HUES64 (cell line): ENCODE data around the gene LRRC14B.
"Not testable (repeated sequence)": the region's sequence is repeated elsewhere in the genome, so short reads cannot be mapped to it uniquely, and the experiment has no call there.

Experiments used
- H3K27ac ChIP-seq: 2 replicates; pipeline ENCODE4 v1.7.0; 2013; ENCODE audit warnings: low read depth, low read length, inconsistent platforms
- H3K27me3 ChIP-seq: 2 replicates; pipeline ENCODE4 v1.6.1; 2013; ENCODE audit warnings: mild to moderate bottlenecking, low read length; ENCODE audit not compliant: insufficient read depth
- H3K36me3 ChIP-seq: 2 replicates; pipeline ENCODE4 v1.6.1; 2013; ENCODE audit warnings: mild to moderate bottlenecking, low read length; ENCODE audit not compliant: insufficient read depth
- H3K4me1 ChIP-seq: 2 replicates; pipeline ENCODE4 v1.6.1; 2013; ENCODE audit warnings: mild to moderate bottlenecking, low read length, moderate library complexity; ENCODE audit not compliant: insufficient read depth
- H3K4me3 ChIP-seq: 2 replicates; pipeline ENCODE4 v1.5.1; 2013; ENCODE audit warnings: mild to moderate bottlenecking, low read length, moderate library complexity
- H3K9ac ChIP-seq: 2 replicates; pipeline ENCODE4 v1.6.1; 2013; ENCODE audit warnings: mild to moderate bottlenecking, low read depth, low read length
- H3K9me3 ChIP-seq: 2 replicates; pipeline ENCODE4 v1.6.1; 2013; ENCODE audit warnings: low read depth, low read length; ENCODE audit not compliant: insufficient read depth
- WGBS: fragments of 150-250, 120-280 bp; methylation state at CpG from one replicate; pipeline ENCODE4 v1.1.7; 2013; ENCODE audit warnings: missing lambda C conversion rate; 5-methylcytosine and 5-hydroxymethylcytosine counted together

The LRRC14B gene

DNA sequence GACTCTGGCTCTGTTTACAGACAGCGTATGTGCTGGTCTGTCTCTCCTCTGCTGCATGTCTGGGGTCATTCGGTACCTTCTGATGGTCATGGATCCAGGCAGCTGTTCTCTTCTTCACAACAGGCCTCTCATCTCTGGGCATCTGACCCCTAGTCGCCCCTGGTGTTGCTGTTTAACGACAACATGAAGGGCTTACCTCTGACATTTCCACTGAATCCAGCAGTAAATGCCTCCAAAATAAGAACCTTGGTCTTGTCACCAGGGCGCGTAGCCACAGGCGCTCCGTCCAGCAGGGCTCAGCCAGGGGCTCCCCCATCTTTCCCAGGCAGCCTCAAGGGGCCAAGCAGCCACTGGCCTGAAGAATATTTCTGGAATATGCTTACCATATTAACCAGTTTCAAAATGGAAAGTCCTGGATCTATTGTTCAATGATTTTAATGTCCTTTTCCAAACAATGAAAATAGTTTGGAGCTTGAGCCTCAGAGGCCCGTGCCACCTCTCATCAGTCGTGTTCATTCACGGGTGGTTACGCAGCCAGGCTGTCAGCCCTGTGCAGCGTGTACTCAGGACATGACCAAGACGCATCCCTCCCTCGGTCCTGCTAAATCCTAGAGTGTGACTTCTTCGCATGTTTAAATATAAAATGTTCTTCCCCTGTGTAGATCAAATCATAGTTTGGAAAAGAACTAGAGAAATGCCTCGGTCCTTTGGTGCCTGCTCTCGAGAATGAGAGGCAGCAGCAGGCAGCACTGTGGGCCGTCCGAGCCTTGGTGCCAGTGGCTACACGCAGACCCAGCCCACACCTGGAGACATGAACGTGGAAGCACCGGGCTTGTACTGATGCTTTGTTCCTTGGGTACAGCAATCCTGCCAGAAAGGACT is 30.1 kb upstream of the LRRC14B start:
- no peaks in the 10 kb centered on the region for H3K4me1 ChIP-seq
- no peaks in the 10 kb centered on the region for H3K9me3 ChIP-seq
- no peak overlapping the region for H3K27ac ChIP-seq
- no peaks in the 10 kb centered on the region for H3K27me3 ChIP-seq
- H3K4me3 ChIP-seq: no peak overlapping the region
- no peak overlapping the region for H3K9ac ChIP-seq
- WGBS: 96% methylated on average over 23 of the region's 23 CpGs
- peaks cover 69% of the 10 kb centered on the region for H3K36me3 ChIP-seq

- Histone ChIP-seq H3K9ac (no peak overlapping the region), H3K27ac (no peak overlapping the region), H3K36me3 (peaks cover 63% of the 10 kb centered on the region), H3K9me3 (no peaks in the 10 kb centered on the region), H3K4me1 (no peaks in the 10 kb centered on the region), H3K27me3 (no peaks in the 10 kb centered on the region), H3K4me3 (no peak overlapping the region)
- WGBS: 96% methylated on average over 17 of the region's 17 CpGs
Observed at GRCh38 chr5:161803-162110, 29.5 kb upstream of the LRRC14B start.

DNA sequence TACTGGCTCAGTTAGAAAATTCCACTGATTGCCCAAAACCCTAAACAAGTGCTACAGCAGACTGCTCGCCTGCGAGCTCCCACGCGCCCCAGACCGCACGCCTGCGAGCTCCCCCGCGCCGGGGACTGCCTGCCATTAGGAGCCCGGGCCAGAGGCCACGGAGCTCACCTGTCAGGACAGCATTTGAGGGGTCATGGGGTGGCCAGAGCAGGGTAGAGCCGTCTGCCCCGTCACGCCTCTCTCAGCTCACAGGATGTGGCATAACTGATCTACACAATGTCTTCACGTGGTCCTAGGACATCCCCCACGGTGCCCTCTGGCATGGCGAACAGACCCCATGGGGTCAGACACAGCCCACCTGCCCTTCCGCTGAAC is 29.1 kb upstream of the LRRC14B start:
- Histone ChIP-seq H3K36me3 (peaks cover 59% of the 10 kb centered on the region), H3K4me1 (no peaks in the 10 kb centered on the region)

GRCh38 chr5:162565-163337 is 28.5 kb upstream of the LRRC14B start:
- Histone ChIP-seq H3K9me3 (no peaks in the 10 kb centered on the region), H3K27ac (no peak overlapping the region), H3K9ac (no peak overlapping the region), H3K36me3 (peaks cover 53% of the 10 kb centered on the region), H3K27me3 (no peaks in the 10 kb centered on the region), H3K4me1 (no peaks in the 10 kb centered on the region), H3K4me3 (no peak overlapping the region)
- WGBS: 91% methylated on average over 23 of the region's 23 CpGs

More for the DNA sequence above, 29.1 kb upstream of the LRRC14B start:
- Histone ChIP-seq H3K4me3 (no peak overlapping the region), H3K27ac (no peak overlapping the region), H3K9me3 (no peaks in the 10 kb centered on the region), H3K27me3 (no peaks in the 10 kb centered on the region), H3K9ac (no peak overlapping the region)
- WGBS: 93% methylated on average over 19 of the region's 19 CpGs

DNA sequence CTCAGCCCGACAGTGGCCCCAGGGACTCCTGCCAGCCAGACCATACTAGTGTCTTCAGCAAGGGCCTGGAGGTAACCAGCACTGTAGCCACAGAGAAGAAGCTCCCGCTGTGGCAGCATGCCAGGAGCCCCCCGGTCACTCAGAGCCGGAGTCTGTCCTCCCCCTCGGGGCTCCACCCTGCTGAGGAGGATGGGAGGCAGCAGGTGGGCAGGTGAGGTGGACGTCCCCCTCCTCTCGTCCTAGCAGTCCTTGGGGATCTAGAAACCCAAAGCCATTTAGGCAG is 28.0 kb upstream of the LRRC14B start:
- WGBS: 93% methylated on average over 7 of the region's 7 CpGs

DNA sequence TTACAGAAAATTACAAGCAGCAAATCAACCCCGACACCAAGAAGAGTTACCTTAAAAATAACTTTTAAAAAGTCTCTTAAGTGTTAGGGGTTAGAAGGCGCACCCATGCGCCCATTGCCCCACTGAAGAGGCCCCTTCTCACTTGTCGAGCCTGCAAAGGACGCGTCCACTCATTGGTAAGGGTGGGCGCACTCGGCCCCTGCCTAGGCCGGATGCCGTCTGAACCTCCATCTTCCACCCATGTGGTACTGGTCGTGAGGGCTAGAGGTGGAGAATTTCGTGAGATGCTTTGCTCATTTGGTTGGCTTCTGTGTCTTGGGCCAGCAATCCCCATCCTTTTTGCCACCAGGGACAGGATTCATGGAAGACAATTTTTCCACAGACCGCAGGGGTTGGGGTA is 27.5 kb upstream of the LRRC14B start:
- no peak overlapping the region for H3K27ac ChIP-seq
- H3K9ac ChIP-seq: no peak overlapping the region
- 85% methylated on average over 13 of the region's 13 CpGs for WGBS
- H3K36me3 ChIP-seq: peaks cover 47% of the 10 kb centered on the region
- H3K9me3 ChIP-seq: no peaks in the 10 kb centered on the region
- H3K4me3 ChIP-seq: no peak overlapping the region
- H3K4me1 ChIP-seq: no peaks in the 10 kb centered on the region
- no peaks in the 10 kb centered on the region for H3K27me3 ChIP-seq

More for the DNA sequence above, 28.0 kb upstream of the LRRC14B start:
- H3K27ac ChIP-seq: no peak overlapping the region
- no peak overlapping the region for H3K9ac ChIP-seq
- H3K4me1 ChIP-seq: no peaks in the 10 kb centered on the region
- H3K27me3 ChIP-seq: no peaks in the 10 kb centered on the region
- H3K4me3 ChIP-seq: no peak overlapping the region
- peaks cover 51% of the 10 kb centered on the region for H3K36me3 ChIP-seq
- H3K9me3 ChIP-seq: no peaks in the 10 kb centered on the region

GRCh38 chr5:164244-164643 is 27.1 kb upstream of the LRRC14B start:
- no peaks in the 10 kb centered on the region for H3K9me3 ChIP-seq
- 77% methylated on average over 14 of the region's 14 CpGs for WGBS
- H3K27me3 ChIP-seq: no peaks in the 10 kb centered on the region
- H3K27ac ChIP-seq: no peak overlapping the region
- H3K36me3 ChIP-seq: peaks cover 44% of the 10 kb centered on the region
- H3K4me3 ChIP-seq: no peak overlapping the region
- no peaks in the 10 kb centered on the region for H3K4me1 ChIP-seq
- no peak overlapping the region for H3K9ac ChIP-seq

DNA sequence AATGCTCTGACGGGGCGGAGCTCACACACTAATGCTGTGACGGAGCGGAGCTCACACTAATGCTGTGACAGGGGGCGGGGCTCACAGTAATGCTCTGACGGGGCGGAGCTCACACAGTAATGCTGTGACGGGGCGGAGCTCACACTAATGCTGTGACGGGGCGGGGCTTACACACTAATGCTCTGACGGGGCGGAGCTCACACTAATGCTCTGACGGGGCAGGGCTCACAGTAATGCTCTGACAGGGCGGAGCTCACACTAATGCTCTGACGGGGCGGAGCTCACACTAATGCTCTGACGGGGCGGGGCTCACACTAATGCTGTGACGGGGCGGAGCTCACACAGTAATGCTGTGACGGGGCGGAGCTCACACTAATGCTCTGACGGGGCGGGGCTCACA is 26.5 kb upstream of the LRRC14B start:
- H3K27me3 ChIP-seq, H3K9ac ChIP-seq, H3K4me3 ChIP-seq, H3K4me1 ChIP-seq, H3K9me3 ChIP-seq, H3K27ac ChIP-seq: not testable (repeated sequence)
- 89% methylated on average over 25 of the region's 25 CpGs for WGBS
- peaks cover 40% of the 10 kb centered on the region for H3K36me3 ChIP-seq

DNA sequence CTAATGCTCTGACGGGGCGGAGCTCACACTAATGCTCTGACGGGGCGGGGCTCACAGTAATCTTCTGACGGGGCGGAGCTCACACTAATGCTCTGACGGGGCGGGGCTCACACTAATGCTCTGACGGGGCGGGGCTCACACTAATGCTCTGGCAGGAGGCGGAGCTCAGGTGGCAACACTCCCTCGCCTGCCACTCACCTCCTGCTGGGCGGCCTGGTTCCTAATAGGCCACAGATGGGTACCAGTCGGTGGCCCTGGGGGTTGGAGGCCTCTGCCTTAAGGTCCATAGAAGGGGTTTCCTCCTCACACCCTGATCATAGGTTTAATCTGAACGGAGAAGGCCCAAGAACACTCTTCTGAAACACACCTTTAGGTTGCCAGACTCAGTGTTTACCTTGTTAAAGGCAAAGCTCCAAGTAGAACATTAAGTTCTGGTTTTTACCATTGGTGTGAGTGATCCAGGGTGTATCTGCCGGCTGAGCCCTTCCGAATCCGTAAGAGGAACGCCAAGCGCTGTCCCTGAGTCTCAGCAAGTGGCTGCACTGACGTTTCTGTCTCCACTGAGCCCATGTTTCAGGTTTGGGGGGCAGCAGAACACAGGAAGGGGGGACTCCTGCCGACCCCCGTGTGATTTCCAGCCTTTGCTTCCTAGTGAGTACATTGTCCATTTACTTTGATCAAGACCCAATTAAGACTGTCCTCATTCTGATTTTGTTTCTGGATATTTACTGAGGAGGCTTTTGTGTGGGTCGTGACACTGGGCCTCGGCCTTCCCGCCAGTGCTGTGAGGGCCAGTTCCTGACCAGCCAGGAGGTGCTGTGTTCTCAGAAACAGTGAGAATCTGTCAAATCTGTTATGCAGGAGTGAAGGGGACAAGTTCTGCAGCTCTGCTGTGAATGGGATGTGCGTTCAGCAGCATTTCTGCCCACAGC is 24.6 kb upstream of the LRRC14B start:
- Histone ChIP-seq H3K4me3 (no peak overlapping the region), H3K4me1 (no peaks in the 10 kb centered on the region), H3K27ac (no peak overlapping the region), H3K27me3 (no peaks in the 10 kb centered on the region), H3K9me3 (no peaks in the 10 kb centered on the region), H3K36me3 (peaks cover 38% of the 10 kb centered on the region), H3K9ac (no peak overlapping the region)
- WGBS: 90% methylated on average over 27 of the region's 27 CpGs

GRCh38 chr5:167511-167910 is 23.8 kb upstream of the LRRC14B start:
- WGBS: 84% methylated on average over 7 of the region's 7 CpGs
- H3K27ac ChIP-seq: no peak overlapping the region
- H3K9ac ChIP-seq: no peak overlapping the region
- H3K9me3 ChIP-seq: no peaks in the 10 kb centered on the region
- H3K36me3 ChIP-seq: peaks cover 36% of the 10 kb centered on the region
- no peak overlapping the region for H3K4me3 ChIP-seq
- no peaks in the 10 kb centered on the region for H3K4me1 ChIP-seq
- H3K27me3 ChIP-seq: no peaks in the 10 kb centered on the region
